GM10248 (cell line): ENCODE data around the gene HOXC10.

Experiments
- CTCF ChIA-PET: fragments of 300-600 bp; sonication (Branson Sonifier 250); formaldehyde crosslinking; extraction: SDS; loops from one replicate; lab custom pipeline; 2021; ENCODE audit warnings: antibody characterized with exemption; lab: Yijun Ruan, JAX
- POLR2A ChIA-PET: fragments of 350-650 bp; sonication (Branson Sonifier 250); formaldehyde crosslinking; extraction: SDS; loops from one replicate; lab custom pipeline; 2020; ENCODE audit warnings: antibody characterized with exemption; lab: Yijun Ruan, JAX
- DNase-seq: peaks from one replicate; pipeline ENCODE4 v3.0.0; 2012; ENCODE audit errors: extremely low spot score
- TF ChIP-seq, protein P1 (sequence below): IDR thresholded peaks from 2 replicates; pipeline ENCODE4 v1.5.1; 2012; ENCODE audit warnings: mild to moderate bottlenecking, low read depth; ENCODE audit errors: extremely low read depth, missing control alignments, control extremely low read depth

Gene HOXC10

DNA sequence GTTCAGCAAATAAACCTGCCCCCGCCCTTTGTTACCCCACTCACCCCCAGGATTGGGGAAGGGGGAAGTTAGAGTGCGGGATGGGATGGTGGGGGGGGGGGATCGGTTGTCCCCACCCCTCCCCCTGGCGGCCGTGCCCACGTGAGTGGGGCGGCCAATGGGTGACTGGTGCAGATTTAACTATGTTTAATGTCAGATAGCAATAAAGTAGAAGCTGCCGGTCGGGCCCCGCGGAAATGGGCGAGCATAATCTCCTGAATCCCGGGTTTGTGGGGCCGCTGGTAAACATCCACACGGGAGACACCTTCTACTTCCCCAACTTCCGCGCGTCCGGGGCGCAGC is 30.3 kb upstream of the HOXC10 start, which contains the start of gene HOXC12:
Gene HOXC12 (plus strand): TSS at position 210 of the 342 bp plus-strand sequence. CDS start 27 bp downstream, at position 237.
- CTCF ChIA-PET: interaction anchor here (1.1 to 1.5 kb wide), 3 partner anchors 10 to 30 kb away, joined by 3 to 4 read pairs (median 3); partner anchors contain the start of gene HOXC10
- POLR2A ChIA-PET: interaction anchor here (0.6 kb wide), 1 partner anchor 99 kb away, joined by 5 read pairs; the partner anchor contains the start of gene HOXC4
- TF ChIP-seq, protein P1, sequence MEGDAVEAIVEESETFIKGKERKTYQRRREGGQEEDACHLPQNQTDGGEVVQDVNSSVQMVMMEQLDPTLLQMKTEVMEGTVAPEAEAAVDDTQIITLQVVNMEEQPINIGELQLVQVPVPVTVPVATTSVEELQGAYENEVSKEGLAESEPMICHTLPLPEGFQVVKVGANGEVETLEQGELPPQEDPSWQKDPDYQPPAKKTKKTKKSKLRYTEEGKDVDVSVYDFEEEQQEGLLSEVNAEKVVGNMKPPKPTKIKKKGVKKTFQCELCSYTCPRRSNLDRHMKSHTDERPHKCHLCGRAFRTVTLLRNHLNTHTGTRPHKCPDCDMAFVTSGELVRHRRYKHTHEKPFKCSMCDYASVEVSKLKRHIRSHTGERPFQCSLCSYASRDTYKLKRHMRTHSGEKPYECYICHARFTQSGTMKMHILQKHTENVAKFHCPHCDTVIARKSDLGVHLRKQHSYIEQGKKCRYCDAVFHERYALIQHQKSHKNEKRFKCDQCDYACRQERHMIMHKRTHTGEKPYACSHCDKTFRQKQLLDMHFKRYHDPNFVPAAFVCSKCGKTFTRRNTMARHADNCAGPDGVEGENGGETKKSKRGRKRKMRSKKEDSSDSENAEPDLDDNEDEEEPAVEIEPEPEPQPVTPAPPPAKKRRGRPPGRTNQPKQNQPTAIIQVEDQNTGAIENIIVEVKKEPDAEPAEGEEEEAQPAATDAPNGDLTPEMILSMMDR: no peak
- DNase-seq: no peak

DNA sequence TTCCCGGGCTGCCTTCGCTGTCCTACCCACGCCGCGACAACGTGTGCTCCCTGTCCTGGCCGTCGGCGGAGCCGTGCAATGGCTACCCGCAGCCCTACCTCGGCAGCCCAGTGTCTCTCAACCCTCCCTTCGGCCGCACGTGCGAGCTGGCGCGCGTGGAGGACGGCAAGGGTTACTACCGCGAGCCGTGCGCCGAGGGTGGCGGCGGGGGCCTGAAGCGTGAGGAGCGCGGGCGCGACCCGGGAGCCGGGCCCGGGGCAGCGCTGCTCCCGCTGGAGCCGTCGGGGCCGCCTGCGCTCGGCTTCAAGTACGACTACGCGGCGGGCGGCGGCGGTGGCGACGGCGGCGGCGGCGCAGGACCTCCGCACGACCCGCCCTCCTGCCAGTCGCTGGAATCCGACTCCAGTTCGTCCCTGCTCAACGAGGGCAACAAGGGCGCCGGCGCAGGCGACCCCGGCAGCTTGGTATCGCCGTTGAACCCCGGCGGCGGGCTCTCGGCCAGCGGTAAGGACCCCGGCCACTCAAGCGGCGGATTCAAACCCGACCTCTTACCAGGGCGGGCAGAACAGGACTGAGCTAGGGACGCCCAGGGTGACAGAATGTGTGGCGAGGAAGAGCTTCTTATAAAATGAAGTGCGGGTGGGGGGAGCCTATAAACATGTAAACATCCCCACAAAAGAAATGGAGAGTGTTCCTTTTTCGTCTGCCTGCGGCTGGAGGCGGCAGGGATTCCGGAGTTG is 29.7 kb upstream of the HOXC10 start:
- CTCF ChIA-PET: interaction anchor here (1.1 to 1.3 kb wide), 3 partner anchors 12 to 30 kb away, joined by 3 to 4 read pairs (median 3); partner anchors contain the start of gene HOXC10
- POLR2A ChIA-PET: no interaction called here
- no peak for DNase-seq
- TF ChIP-seq, protein P1: no peak

DNA sequence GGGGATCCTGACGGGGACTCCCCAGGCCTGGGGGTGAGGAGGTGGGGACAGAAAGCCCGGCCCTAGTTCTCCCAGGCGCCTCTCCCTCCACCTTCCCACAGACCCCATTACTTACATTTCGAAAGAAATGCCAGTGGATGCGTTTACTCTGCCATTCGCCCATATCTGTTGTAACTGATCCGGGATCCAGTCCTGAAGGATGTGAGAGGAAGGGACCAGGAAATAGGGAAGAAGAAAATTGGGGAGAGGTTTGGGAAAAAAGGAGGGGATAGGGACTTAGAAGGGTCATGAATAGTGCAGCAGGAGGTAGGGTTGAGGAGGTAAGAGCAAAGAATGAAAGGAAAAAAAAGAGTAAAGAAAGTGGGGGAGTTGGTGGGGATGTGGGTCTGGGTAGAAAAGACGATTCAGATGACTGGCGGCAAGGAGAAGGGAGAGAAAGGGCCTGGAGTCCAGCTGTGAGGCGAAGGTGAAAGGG is 29.1 kb upstream of the HOXC10 start:
- ChIA-PET CTCF (interaction anchor here (1.1 kb wide), 1 partner anchor 29 kb away, joined by 3 read pairs; the partner anchor contains the start of gene HOXC10), POLR2A (no interaction called here)
- no peak for DNase-seq
- TF ChIP-seq, protein P1: no peak

DNA sequence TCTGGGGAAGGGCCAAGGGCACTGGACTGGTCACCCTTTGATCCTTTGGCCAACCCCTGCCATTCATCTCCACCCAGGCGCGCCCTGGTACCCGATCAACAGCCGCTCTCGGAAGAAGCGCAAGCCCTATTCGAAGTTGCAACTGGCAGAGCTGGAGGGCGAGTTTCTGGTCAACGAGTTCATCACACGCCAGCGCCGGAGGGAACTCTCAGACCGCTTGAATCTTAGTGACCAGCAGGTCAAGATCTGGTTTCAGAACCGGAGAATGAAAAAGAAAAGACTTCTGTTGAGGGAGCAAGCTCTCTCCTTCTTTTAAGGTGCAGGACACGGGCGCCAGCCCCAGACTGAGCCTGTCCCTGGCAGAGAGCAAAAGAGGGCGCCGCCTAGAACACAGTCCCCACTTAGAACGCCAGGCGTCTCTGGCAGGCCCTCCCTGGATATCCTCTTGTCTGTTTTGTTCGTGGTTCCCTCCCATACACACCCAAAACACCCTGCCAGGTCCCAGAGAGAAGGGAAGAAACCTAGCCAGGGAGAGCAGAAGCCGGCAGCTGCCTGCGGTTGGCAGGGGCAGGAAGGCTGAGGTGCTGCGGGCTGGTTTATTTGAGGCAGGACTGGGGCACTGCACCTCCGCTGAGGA is 28.6 kb upstream of the HOXC10 start:
- POLR2A ChIA-PET: no interaction called here
- no peak for DNase-seq
- TF ChIP-seq, protein P1: no peak
- CTCF ChIA-PET: interaction anchor here (1.1 kb wide), 1 partner anchor 29 kb away, joined by 3 read pairs; the partner anchor contains the start of gene HOXC10

DNA sequence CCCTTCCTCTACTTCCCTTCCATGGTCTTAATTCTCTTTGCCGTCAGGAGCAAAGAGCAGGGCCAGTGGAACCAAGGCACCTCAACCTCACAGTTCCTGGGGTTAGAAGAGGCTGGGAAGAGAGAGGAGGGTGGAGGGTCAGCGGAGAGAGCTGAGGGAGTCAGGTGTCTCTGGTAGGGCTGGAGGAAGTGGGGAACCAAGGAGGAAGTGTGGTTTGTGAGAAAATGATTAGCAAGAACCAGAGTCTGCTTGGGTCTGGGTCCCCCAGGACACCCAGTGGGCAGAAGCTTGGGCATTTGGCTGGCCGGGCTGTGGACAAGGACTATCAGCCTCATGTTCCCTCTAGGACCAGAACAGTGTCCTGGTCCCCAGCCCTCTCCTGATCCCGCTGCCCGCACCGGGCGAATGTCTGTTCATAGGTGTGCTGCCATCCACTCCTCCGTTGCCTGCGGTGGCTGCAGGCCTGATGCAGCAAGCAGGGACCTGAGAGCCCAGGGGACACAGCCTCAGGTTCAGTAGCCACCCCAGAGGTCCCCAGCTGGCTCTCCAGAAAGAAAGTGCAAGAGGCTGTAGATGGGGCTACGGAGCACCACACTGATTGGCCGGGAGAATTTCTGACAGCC is 27.9 kb upstream of the HOXC10 start:
- ChIA-PET POLR2A (no interaction called here), CTCF (no interaction called here)
- TF ChIP-seq, protein P1: no peak
- DNase-seq: no peak

DNA sequence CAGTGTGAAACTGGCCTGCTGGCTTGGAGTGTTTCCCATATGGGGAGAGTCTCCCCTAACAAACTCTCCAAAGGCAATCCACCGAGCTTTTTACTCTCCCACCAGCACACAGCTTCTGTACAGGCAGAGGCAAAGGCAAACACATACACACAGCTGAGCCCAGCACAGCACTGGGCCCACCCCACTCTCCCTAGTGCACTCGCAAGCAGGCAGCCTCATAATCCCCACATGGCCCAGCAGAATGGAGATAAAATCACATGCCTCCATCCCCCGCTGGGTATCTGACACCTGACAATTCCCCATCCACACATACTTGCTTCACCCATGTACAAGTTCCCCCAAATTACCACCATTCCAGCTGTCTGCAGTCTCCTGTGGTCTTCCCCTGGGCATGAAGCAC is 26.8 kb upstream of the HOXC10 start:
- ChIA-PET POLR2A (no interaction called here), CTCF (interaction anchor here (0.9 to 1.9 kb wide), 3 partner anchors 16 to 74 kb away, joined by 3 to 7 read pairs (median 4); no protein-coding TSS in a partner anchor)
- DNase-seq: no peak
- TF ChIP-seq, protein P1: no peak
